ENCODE results near the gene TNRC6C.

DNA sequence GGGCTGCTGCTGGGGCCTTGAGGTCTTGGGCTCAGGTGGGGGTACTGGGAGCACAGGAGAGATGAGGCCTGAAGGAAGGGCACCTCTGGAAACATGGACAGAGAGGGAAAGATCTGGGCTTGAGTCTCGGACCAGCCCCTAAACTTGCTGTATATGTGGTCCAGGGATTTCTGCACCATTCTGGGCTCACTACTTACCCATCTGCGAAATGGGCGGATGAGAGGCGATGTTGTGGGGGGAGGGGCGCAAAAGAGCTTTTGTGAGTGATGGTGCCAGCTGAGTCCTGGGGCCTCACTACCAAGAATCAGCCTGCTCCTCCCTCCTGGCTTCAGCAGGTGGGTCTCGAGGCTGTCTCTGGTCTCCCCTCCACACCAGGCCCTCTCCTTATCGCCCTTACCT is 188.0 kb downstream of the TNRC6C start:
- TF ChIP-seq, protein P1, sequence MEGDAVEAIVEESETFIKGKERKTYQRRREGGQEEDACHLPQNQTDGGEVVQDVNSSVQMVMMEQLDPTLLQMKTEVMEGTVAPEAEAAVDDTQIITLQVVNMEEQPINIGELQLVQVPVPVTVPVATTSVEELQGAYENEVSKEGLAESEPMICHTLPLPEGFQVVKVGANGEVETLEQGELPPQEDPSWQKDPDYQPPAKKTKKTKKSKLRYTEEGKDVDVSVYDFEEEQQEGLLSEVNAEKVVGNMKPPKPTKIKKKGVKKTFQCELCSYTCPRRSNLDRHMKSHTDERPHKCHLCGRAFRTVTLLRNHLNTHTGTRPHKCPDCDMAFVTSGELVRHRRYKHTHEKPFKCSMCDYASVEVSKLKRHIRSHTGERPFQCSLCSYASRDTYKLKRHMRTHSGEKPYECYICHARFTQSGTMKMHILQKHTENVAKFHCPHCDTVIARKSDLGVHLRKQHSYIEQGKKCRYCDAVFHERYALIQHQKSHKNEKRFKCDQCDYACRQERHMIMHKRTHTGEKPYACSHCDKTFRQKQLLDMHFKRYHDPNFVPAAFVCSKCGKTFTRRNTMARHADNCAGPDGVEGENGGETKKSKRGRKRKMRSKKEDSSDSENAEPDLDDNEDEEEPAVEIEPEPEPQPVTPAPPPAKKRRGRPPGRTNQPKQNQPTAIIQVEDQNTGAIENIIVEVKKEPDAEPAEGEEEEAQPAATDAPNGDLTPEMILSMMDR (conservative IDR thresholded peaks at IDR 0.05) = no peak
- TF ChIP-seq ZFX (IDR thresholded peaks at IDR 0.05) = no peak
